H9 (cell line): ENCODE results near the gene DNAH11. TPM values are rescaled to one million over a fixed set of nuclear protein-coding genes. Genes with fewer than 3 reads are reported as not detected.

ENCODE experiments used
- DNase-seq: peaks from one replicate; pipeline ENCODE4 v3.0.0-alpha.2; 2017
- H2AFZ ChIP-seq: one replicate; pipeline ENCODE4 v1.6.1; 2013; ENCODE audit warnings: mild to moderate bottlenecking, low read length, control low read depth, moderate library complexity
- H2AK5ac ChIP-seq: 2 replicates; pipeline ENCODE4 v1.6.1; 2013; ENCODE audit warnings: low read length, control low read depth, mixed read lengths; ENCODE audit not compliant: insufficient read length
- H2BK120ac ChIP-seq: one replicate; pipeline ENCODE4 v1.6.1; 2013; ENCODE audit warnings: low read depth, mild to moderate bottlenecking, low read length, control low read depth, inconsistent platforms; ENCODE audit not compliant: poor library complexity, severe bottlenecking
- H2BK12ac ChIP-seq: 2 replicates; pipeline ENCODE4 v1.6.1; 2013; ENCODE audit warnings: low read length, control low read depth, mixed read lengths, low read depth; ENCODE audit not compliant: insufficient read length
- H2BK15ac ChIP-seq: 2 replicates; pipeline ENCODE4 v1.6.1; 2013; ENCODE audit warnings: low read depth, low read length, control low read depth
- H2BK20ac ChIP-seq: one replicate; pipeline ENCODE4 v1.6.1; 2013; ENCODE audit warnings: low read depth, mild to moderate bottlenecking, low read length, control low read depth, inconsistent platforms; ENCODE audit not compliant: poor library complexity, severe bottlenecking
- H2BK5ac ChIP-seq: 2 replicates; pipeline ENCODE4 v1.6.1; 2013; ENCODE audit warnings: low read length, control low read depth, mixed read lengths; ENCODE audit not compliant: insufficient read length
- H3K14ac ChIP-seq: 2 replicates; pipeline ENCODE4 v1.6.1; 2013; ENCODE audit warnings: low read length, control low read depth; ENCODE audit not compliant: insufficient read depth
- H3K18ac ChIP-seq: 2 replicates; pipeline ENCODE4 v1.6.1; 2013; ENCODE audit warnings: low read depth, mild to moderate bottlenecking, mixed read lengths, low read length, control low read depth; ENCODE audit not compliant: insufficient read length
- H3K23ac ChIP-seq: 2 replicates; pipeline ENCODE4 v1.6.1; 2013; ENCODE audit warnings: low read length, control low read depth, mixed read lengths, low read depth; ENCODE audit not compliant: insufficient read length
- H3K23me2 ChIP-seq: 2 replicates; pipeline ENCODE4 v1.6.1; 2013; ENCODE audit warnings: low read depth, mild to moderate bottlenecking, mixed read lengths, low read length, control low read depth; ENCODE audit not compliant: insufficient read length, poor library complexity, severe bottlenecking
- H3K27ac ChIP-seq: 2 replicates; pipeline ENCODE4 v1.5.1; 2013; ENCODE audit warnings: low read length, control low read depth, mixed read lengths, low read depth; ENCODE audit not compliant: insufficient read length
- H3K27me3 ChIP-seq: 2 replicates; pipeline ENCODE4 v1.6.1; 2013; ENCODE audit warnings: low read length, control low read depth, inconsistent platforms; ENCODE audit not compliant: insufficient read depth
- H3K4ac ChIP-seq: 2 replicates; pipeline ENCODE4 v1.6.1; 2013; ENCODE audit warnings: low read depth, mild to moderate bottlenecking, control low read depth, inconsistent platforms, low read length, moderate library complexity
- H3K4me1 ChIP-seq: 2 replicates; pipeline ENCODE4 v1.6.1; 2013; ENCODE audit warnings: low read length, control low read depth, inconsistent platforms; ENCODE audit not compliant: insufficient read depth
- H3K4me2 ChIP-seq: 2 replicates; pipeline ENCODE4 v1.6.1; 2013; ENCODE audit warnings: low read length, control low read depth, mixed read lengths; ENCODE audit not compliant: insufficient read length, insufficient read depth
- H3K56ac ChIP-seq: 2 replicates; pipeline ENCODE4 v1.6.1; 2013; ENCODE audit warnings: low read depth, mild to moderate bottlenecking, mixed read lengths, low read length, control low read depth; ENCODE audit not compliant: insufficient read length
- H3K79me1 ChIP-seq: 2 replicates; pipeline ENCODE4 v1.6.1; 2013; ENCODE audit warnings: low read depth, mild to moderate bottlenecking, moderate library complexity, low read length, control low read depth, inconsistent platforms; ENCODE audit not compliant: insufficient read depth, poor library complexity, severe bottlenecking
- H3K79me2 ChIP-seq: 2 replicates; pipeline ENCODE4 v1.6.1; 2013; ENCODE audit warnings: low read length, control low read depth, inconsistent platforms; ENCODE audit not compliant: insufficient read depth
- H3K9ac ChIP-seq: 2 replicates; pipeline ENCODE4 v1.6.1; 2013; ENCODE audit warnings: low read length, control low read depth, mixed read lengths; ENCODE audit not compliant: insufficient read length; ENCODE audit errors: extremely low read depth
- H3K9me3 ChIP-seq: one replicate; pipeline ENCODE4 v1.6.1; 2013; ENCODE audit warnings: low read depth, low read length, inconsistent platforms; ENCODE audit not compliant: control insufficient read depth
- H3T11ph ChIP-seq: one replicate; pipeline ENCODE4 v1.6.1; 2013; ENCODE audit warnings: mild to moderate bottlenecking, low read length, control low read depth, inconsistent platforms
- H4K20me1 ChIP-seq: one replicate; pipeline ENCODE4 v1.6.1; 2013; ENCODE audit not compliant: control insufficient read depth, insufficient read length, insufficient read depth
- H4K5ac ChIP-seq: 2 replicates; pipeline ENCODE4 v1.6.1; 2013; ENCODE audit warnings: low read depth, mild to moderate bottlenecking, mixed read lengths, low read length, control low read depth; ENCODE audit not compliant: insufficient read length
- H4K8ac ChIP-seq: replicated peaks from 2 replicates; pipeline ENCODE4 v1.6.1; 2013; ENCODE audit warnings: low read length, control low read depth, mixed read lengths, low read depth; ENCODE audit not compliant: insufficient read length
- H4K91ac ChIP-seq: 2 replicates; pipeline ENCODE4 v1.6.1; 2013; ENCODE audit warnings: low read depth, mild to moderate bottlenecking, moderate library complexity, mixed read lengths, low read length, control low read depth; ENCODE audit not compliant: insufficient read length
- H3K27ac Mint-ChIP-seq, 3 experiments: 2 replicates in 2 of 3; 3 replicates in 1 of 3; pipeline ENCODE4 v1.8.0; 2020 to 2021; ENCODE audit warnings: mixed read lengths in 3 of 3, mild to moderate bottlenecking in 1 of 3, moderate library complexity in 1 of 3
- H3K27me3 Mint-ChIP-seq: 2 replicates; pipeline ENCODE4 v1.8.0; 2021; ENCODE audit warnings: low read depth, mild to moderate bottlenecking, moderate library complexity, mixed read lengths
- H3K36me3 Mint-ChIP-seq, 3 experiments: 2 replicates in 2 of 3; 3 replicates in 1 of 3; pipeline ENCODE4 v1.8.0; 2020 to 2021; ENCODE audit warnings: low read depth in 3 of 3, mixed read lengths in 3 of 3; ENCODE audit not compliant: insufficient read depth in 1 of 3
- H3K4me1 Mint-ChIP-seq, 2 experiments: 2 replicates each; pipeline ENCODE4 v1.8.0; 2020; ENCODE audit warnings: mixed read lengths in 2 of 2
- H3K4me3 Mint-ChIP-seq, 2 experiments: 2 replicates in 1 of 2; 3 replicates in 1 of 2; pipeline ENCODE4 v1.8.0; 2020 to 2021; ENCODE audit warnings: mild to moderate bottlenecking in 2 of 2, mixed read lengths in 2 of 2, moderate library complexity in 1 of 2
- H3K9me3 Mint-ChIP-seq, 2 experiments: 2 replicates in 1 of 2; 3 replicates in 1 of 2; pipeline ENCODE4 v1.8.0; 2020; ENCODE audit warnings: mild to moderate bottlenecking in 2 of 2, mixed read lengths in 2 of 2, moderate library complexity in 1 of 2
- WGBS: extraction: QIAGEN DNeasy Blood & Tissue Kit; methylation state at CpG from one replicate; pipeline ENCODE4 v1.1.7; 2013; ENCODE audit warnings: missing lambda C conversion rate, low lambda C conversion rate, mixed read lengths; ENCODE audit not compliant: insufficient read length; ENCODE audit errors: extremely low coverage; 5-methylcytosine and 5-hydroxymethylcytosine counted together
- total RNA-seq: library from RNA; stranded (reverse); gene quantifications from 2 replicates; pipeline ENCODE4 v1.2.1, GENCODE V29; 2021
- TF ChIP-seq, protein P1 (sequence below): fragments of 200-600 bp; sonication (generic); conservative IDR thresholded peaks from 3 replicates; pipeline ENCODE4 v1.8.0; 2021; ENCODE audit warnings: antibody characterized with exemption, mild to moderate bottlenecking

The DNAH11 gene
- total RNA-seq, 1 experiment from 2014 or later, result 2.5 TPM

DNA sequence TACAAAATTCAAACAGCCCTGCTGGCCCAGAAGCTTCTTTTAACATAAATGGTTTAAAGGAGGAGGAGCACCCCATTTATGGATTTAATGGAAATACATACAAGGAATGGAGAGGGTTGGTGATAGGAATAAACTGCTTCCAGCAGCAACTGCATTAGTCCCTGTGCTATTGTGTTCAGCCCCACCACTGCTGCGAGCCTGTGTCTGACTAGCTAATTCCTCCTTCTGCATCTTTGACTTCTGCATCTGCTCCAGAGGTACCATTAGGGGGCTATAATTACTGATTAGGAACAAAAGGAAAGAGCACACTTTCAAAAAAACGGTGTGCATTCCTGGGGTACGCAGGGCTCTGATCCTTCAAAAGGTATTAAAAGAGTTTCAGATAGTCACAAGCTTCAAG lies 378.1 kb downstream of the DNAH11 start:
- H4K8ac ChIP-seq, result no peak overlapping the region
- H3K79me1 ChIP-seq, result no peaks in the 10 kb centered on the region
- Mint-ChIP-seq H3K27me3 (no peaks in the 10 kb centered on the region), H3K4me1 (peaks cover 70 to 79% of the 10 kb centered on the region in 2 experiments), H3K9me3 (no peaks in the 10 kb centered on the region), H3K27ac (no peak overlapping the region), H3K4me3 (no peak overlapping the region), H3K36me3 (peaks cover 6 to 10% (median 9%) of the 10 kb centered on the region in 3 experiments; a peak in 6 of 7 replicates)
- H2AK5ac ChIP-seq, result no peak overlapping the region
- H3K27me3 ChIP-seq, result no peaks in the 10 kb centered on the region
- no peak overlapping the region for H3K14ac ChIP-seq
- no peak overlapping the region for H3K23ac ChIP-seq
- TF ChIP-seq, protein P1, sequence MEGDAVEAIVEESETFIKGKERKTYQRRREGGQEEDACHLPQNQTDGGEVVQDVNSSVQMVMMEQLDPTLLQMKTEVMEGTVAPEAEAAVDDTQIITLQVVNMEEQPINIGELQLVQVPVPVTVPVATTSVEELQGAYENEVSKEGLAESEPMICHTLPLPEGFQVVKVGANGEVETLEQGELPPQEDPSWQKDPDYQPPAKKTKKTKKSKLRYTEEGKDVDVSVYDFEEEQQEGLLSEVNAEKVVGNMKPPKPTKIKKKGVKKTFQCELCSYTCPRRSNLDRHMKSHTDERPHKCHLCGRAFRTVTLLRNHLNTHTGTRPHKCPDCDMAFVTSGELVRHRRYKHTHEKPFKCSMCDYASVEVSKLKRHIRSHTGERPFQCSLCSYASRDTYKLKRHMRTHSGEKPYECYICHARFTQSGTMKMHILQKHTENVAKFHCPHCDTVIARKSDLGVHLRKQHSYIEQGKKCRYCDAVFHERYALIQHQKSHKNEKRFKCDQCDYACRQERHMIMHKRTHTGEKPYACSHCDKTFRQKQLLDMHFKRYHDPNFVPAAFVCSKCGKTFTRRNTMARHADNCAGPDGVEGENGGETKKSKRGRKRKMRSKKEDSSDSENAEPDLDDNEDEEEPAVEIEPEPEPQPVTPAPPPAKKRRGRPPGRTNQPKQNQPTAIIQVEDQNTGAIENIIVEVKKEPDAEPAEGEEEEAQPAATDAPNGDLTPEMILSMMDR, result no peak
- no peak overlapping the region for H2BK20ac ChIP-seq
- H3K9ac ChIP-seq, result no peak overlapping the region
- H3K79me2 ChIP-seq, result peaks cover 17% of the 10 kb centered on the region; the same call in 1 of the 2 replicates
- H4K20me1 ChIP-seq, result no peaks in the 10 kb centered on the region
- no peak overlapping the region for H3T11ph ChIP-seq
- no peak overlapping the region for H2BK120ac ChIP-seq
- no peak overlapping the region for H3K4ac ChIP-seq
- no peaks in the 10 kb centered on the region for H3K9me3 ChIP-seq
- no peak overlapping the region for H2BK5ac ChIP-seq
- H3K4me2 ChIP-seq, result no peak overlapping the region
- H3K4me1 ChIP-seq, result peaks cover 2% of the 10 kb centered on the region; the same call in 1 of the 2 replicates
- no CpG with 5 or more reads among the region's 3 CpGs for WGBS
- no peak overlapping the region for H2BK12ac ChIP-seq
- no peak overlapping the region for H3K56ac ChIP-seq
- no peak overlapping the region for H3K27ac ChIP-seq
- no peak overlapping the region for H3K18ac ChIP-seq
- no peaks in the 10 kb centered on the region for H3K23me2 ChIP-seq
- no peak overlapping the region for H2BK15ac ChIP-seq
- no peak for DNase-seq
- no peak overlapping the region for H4K91ac ChIP-seq
- H4K5ac ChIP-seq, result no peak overlapping the region
- no peak overlapping the region for H2AFZ ChIP-seq
